Transverse colon (tissue), 3 donors: ENCODE data around the gene PHYHD1.

Source experiments
- CTCF ChIP-seq, 5 experiments: fragments of 200-600 bp in 3 of 5; fragments of 450-650 bp in 2 of 5; sonication (generic) in 3 of 5; IDR thresholded peaks; 1 replicate in 2 of 5; 2 replicates in 3 of 5; pipeline ENCODE4 v1.5.1; 2016 to 2017; ENCODE audit warnings: antibody characterized with exemption in 5 of 5, inconsistent platforms in 3 of 5, mild to moderate bottlenecking in 2 of 5, moderate library complexity in 1 of 5
- POLR2A ChIP-seq: fragments of 450-650 bp; IDR thresholded peaks from one replicate; pipeline ENCODE4 v1.6.1; 2016; ENCODE audit warnings: antibody characterized with exemption, mild to moderate bottlenecking, moderate library complexity

GRCh38 chr9:128894764-128895163 is 26.0 kb upstream of the PHYHD1 start:
- TF ChIP-seq POLR2A (no peak), CTCF (IDR thresholded peaks at IDR 0.05) (no peak)
